Panc1 (cell line): ENCODE data around the gene MAPK8. TPM values are rescaled to one million over a fixed set of nuclear protein-coding genes. Genes with fewer than 3 reads are reported as not detected.

Experiments
- ATAC-seq: fragments of 200-7000 bp; cut with Tn5 transposase; 2 replicates; pipeline ENCODE4 v1.9.1; 2020; ENCODE audit warnings: mild to moderate bottlenecking, moderate library complexity
- BruUV-seq: library from RNA; stranded (reverse); fragments of 400-500 nt; replicated peaks from 2 replicates; lab custom pipeline; 2021; lab: Mats Ljungman, UMichigan
- CTCF ChIA-PET: fragments of 300-600 bp; sonication (Branson Sonifier 250); formaldehyde crosslinking; loops from one replicate; lab custom pipeline; 2022; ENCODE audit warnings: antibody characterized with exemption; lab: Charles Lee
- POLR2A ChIA-PET: fragments of 300-600 bp; sonication (Branson Sonifier 250); formaldehyde crosslinking; loops from one replicate; lab custom pipeline; 2022; ENCODE audit warnings: antibody characterized with exemption; lab: Charles Lee
- DNase-seq: peaks from one replicate; pipeline ENCODE4 v3.0.0-alpha.2; 2010; ENCODE audit warnings: low read depth, low spot score
- H3K27ac ChIP-seq: 2 replicates; pipeline ENCODE4 v1.5.1; 2011; ENCODE audit warnings: mild to moderate bottlenecking, low read length, inconsistent platforms
- H3K27me3 ChIP-seq: fragments of 200-500 bp; sonication (Bioruptor generic); 2 replicates; pipeline ENCODE4 v1.6.0; 2014; ENCODE audit warnings: low read length, inconsistent platforms; ENCODE audit not compliant: control insufficient read depth, insufficient read depth
- H3K36me3 ChIP-seq: fragments of 200-500 bp; sonication (Bioruptor generic); 2 replicates; pipeline ENCODE4 v1.5.1; 2014; ENCODE audit warnings: inconsistent platforms, mild to moderate bottlenecking, low read length, moderate library complexity; ENCODE audit not compliant: control insufficient read depth, insufficient read depth
- H3K4me1 ChIP-seq: 2 replicates; pipeline ENCODE4 v1.5.1; 2011; ENCODE audit warnings: inconsistent platforms, mild to moderate bottlenecking, low read length, moderate library complexity; ENCODE audit not compliant: control insufficient read depth, insufficient read depth
- H3K4me3 ChIP-seq, 2 experiments: 2 replicates each; pipeline ENCODE4 v1.5.1; 2011 to 2012; ENCODE audit warnings: low read depth in 2 of 2, low read length in 2 of 2, mild to moderate bottlenecking in 2 of 2, inconsistent platforms in 1 of 2, moderate library complexity in 1 of 2
- H3K9me3 ChIP-seq: fragments of 200-500 bp; sonication (Bioruptor generic); 2 replicates; pipeline ENCODE4 v1.5.1; 2014; ENCODE audit warnings: low read depth, mild to moderate bottlenecking, inconsistent platforms, low read length, moderate library complexity; ENCODE audit not compliant: control insufficient read depth, insufficient read depth
- CTCF ChIP-seq: fragments of 450-650 bp; IDR thresholded peaks from 2 replicates; pipeline ENCODE4 v1.5.1; 2017; ENCODE audit warnings: mild to moderate bottlenecking
- POLR2AphosphoS5 ChIP-seq: IDR thresholded peaks from 2 replicates; pipeline ENCODE4 v1.6.1; 2012; ENCODE audit warnings: mild to moderate bottlenecking, low read depth, low read length, moderate library complexity
- REST ChIP-seq, 2 experiments: IDR thresholded peaks; 2 replicates each; pipeline ENCODE4 v1.6.1; 2011 to 2012; ENCODE audit warnings: low read depth in 2 of 2, control low read depth in 1 of 2, low read length in 1 of 2, mild to moderate bottlenecking in 1 of 2, moderate library complexity in 1 of 2; ENCODE audit not compliant: insufficient read depth in 1 of 2
- SIN3A ChIP-seq: IDR thresholded peaks from 2 replicates; pipeline ENCODE4 v1.6.1; 2012; ENCODE audit warnings: low read depth, mild to moderate bottlenecking, low read length, moderate library complexity, borderline replicate concordance; ENCODE audit not compliant: insufficient read depth
- TCF7L2 ChIP-seq: IDR thresholded peaks from 2 replicates; pipeline ENCODE4 v1.6.1; 2011; ENCODE audit warnings: mild to moderate bottlenecking, low read depth, low read length, inconsistent platforms
- in situ Hi-C: cut with HindIII; loops from 2 replicates; pipeline ENCODE4 v1.10.0; 2016; ENCODE audit warnings: low sequenced_read_pairs, low pct_unique_long_range_greater_than_20kb
- intact Hi-C: fragments of 100-400 bp; cut with micrococcal nuclease; formaldehyde crosslinking; loops from one replicate; pipeline ENCODE4 v1.10.0; 2022; ENCODE audit not compliant: unreplicated experiment
- total RNA-seq: library from RNA; stranded (reverse); gene quantifications from one replicate; pipeline ENCODE4 v1.2.1, GENCODE V29; 2021; ENCODE audit not compliant: unreplicated experiment

Gene MAPK8
- total RNA-seq, 1 experiment from 2014 or later = 66.6 TPM

GRCh38 chr10:48468866-48469511 lies 162.5 kb downstream of the MAPK8 start:
- Histone ChIP-seq H3K4me1 (no peaks in the 10 kb centered on the region; the same call in 1 of the 2 replicates), H3K9me3 (no peaks in the 10 kb centered on the region), H3K27me3 (peaks cover 4% of the 10 kb centered on the region), H3K4me3 (no peak overlapping the region), H3K27ac (no peak overlapping the region), H3K36me3 (no peaks in the 10 kb centered on the region)
- DNase-seq = no peak
- no TSS peak for BruUV-seq
- ATAC-seq = no peak
- in situ Hi-C loops = no loop called here
- TF ChIP-seq REST (IDR thresholded peaks at IDR 0.05; ENCODE audit: insufficient read depth in 1 of 2, low read depth in 2 of 2, low read length in 1 of 2) (no peak), TCF7L2 (no peak), SIN3A (no peak), CTCF (no peak), POLR2AphosphoS5 (no peak)
- ChIA-PET POLR2A (no interaction called here), CTCF (no interaction called here)
- intact Hi-C loops = no loop called here

GRCh38 chr10:48469516-48470020 lies 163.1 kb downstream of the MAPK8 start:
- ChIA-PET CTCF (no interaction called here), POLR2A (no interaction called here)
- no peak for TF ChIP-seq TCF7L2
- in situ Hi-C loops = no loop called here
- no peak overlapping the region for H3K27ac ChIP-seq
- no peak overlapping the region for H3K4me3 ChIP-seq
- ATAC-seq (no peak), DNase-seq (no peak)
- intact Hi-C loops = no loop called here
- H3K27me3 ChIP-seq = peaks cover 9% of the 10 kb centered on the region
- no TSS peak for BruUV-seq
- no peaks in the 10 kb centered on the region; the same call in 1 of the 2 replicates for H3K4me1 ChIP-seq
- H3K9me3 ChIP-seq = no peaks in the 10 kb centered on the region
- H3K36me3 ChIP-seq = no peaks in the 10 kb centered on the region
